Endothelial cell of umbilical vein (primary cell): ENCODE data around the gene DRICH1.
"Not testable (repeated sequence)": the region's sequence is repeated elsewhere in the genome, so short reads cannot be mapped to it uniquely, and the experiment has no call there.

ENCODE experiments used
- CTCF ChIP-seq, 2 donors: IDR thresholded peaks; 1 replicate in 1 of 2; 2 replicates in 1 of 2; pipeline ENCODE4 v1.5.1; 2011; ENCODE audit warnings: low read length in 2 of 2, mild to moderate bottlenecking in 2 of 2, moderate library complexity in 2 of 2, control low read depth in 1 of 2, inconsistent platforms in 1 of 2, low read depth in 1 of 2; ENCODE audit not compliant: insufficient read depth in 1 of 2; ENCODE audit errors: extremely low read depth in 1 of 2
- EZH2 ChIP-seq: IDR thresholded peaks from 2 replicates; pipeline ENCODE4 v1.6.1; 2012; ENCODE audit warnings: borderline replicate concordance, low read depth, mild to moderate bottlenecking, moderate library complexity, low read length, inconsistent platforms; ENCODE audit not compliant: severe bottlenecking
- FOS ChIP-seq: IDR thresholded peaks from 2 replicates; pipeline ENCODE4 v1.6.1; 2011; ENCODE audit warnings: mild to moderate bottlenecking, low read length, moderate library complexity, borderline replicate concordance; ENCODE audit not compliant: insufficient read depth
- GATA2 ChIP-seq: IDR thresholded peaks from 2 replicates; pipeline ENCODE4 v1.7.0; 2011; ENCODE audit warnings: low read depth, mild to moderate bottlenecking, moderate library complexity, mixed read lengths, low read length; ENCODE audit not compliant: insufficient read length, insufficient read depth
- JUN ChIP-seq: IDR thresholded peaks from 2 replicates; pipeline ENCODE4 v1.6.1; 2011; ENCODE audit warnings: borderline replicate concordance, low read depth; ENCODE audit not compliant: insufficient read length, insufficient read depth
- POLR2A ChIP-seq: IDR thresholded peaks from 2 replicates; pipeline ENCODE4 v1.6.1; 2012; ENCODE audit warnings: low read depth, mild to moderate bottlenecking, control low read depth, low read length
- POLR2AphosphoS5 ChIP-seq: IDR thresholded peaks from 2 replicates; pipeline ENCODE4 v1.6.1; 2012; ENCODE audit warnings: low read depth, mild to moderate bottlenecking, control low read depth, low read length, moderate library complexity; ENCODE audit not compliant: insufficient read depth
- TF ChIP-seq, protein P1 (sequence below): IDR thresholded peaks from 2 replicates; pipeline ENCODE4 v1.6.1; 2011; ENCODE audit not compliant: insufficient read depth, insufficient read length

DNA sequence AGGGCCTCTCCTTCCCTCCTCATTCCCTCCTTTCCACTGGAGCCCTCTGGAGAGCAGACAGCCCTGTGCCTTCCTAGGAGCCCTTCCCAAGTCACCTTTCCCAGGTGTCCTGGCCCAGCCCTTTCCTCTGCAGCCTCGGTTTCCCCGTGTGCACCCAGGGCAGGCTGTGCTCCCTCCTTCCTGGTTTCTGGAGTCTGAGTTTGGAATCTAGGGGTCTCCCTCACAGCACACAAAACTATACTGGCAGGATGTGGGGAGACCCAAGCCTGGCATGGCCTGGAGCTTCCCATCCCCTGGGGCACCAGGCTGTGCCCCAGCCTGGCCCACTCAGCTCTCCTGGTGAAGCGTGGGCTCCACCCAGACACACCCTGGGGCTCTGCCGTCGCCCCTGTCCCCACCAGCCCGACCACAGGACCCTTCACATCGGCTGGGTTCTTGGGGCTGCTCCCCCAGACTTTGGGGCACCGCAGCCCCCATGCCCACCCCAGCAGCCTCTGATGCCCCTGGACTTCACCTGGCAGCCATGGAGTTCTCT lies 58.4 kb downstream of the DRICH1 start:
- TF ChIP-seq FOS; POLR2AphosphoS5; EZH2; POLR2A; CTCF (IDR thresholded peaks at IDR 0.05; ENCODE audit: extremely low read depth in 1 of 2, insufficient read depth in 1 of 2, low read depth in 1 of 2, low read length in 2 of 2); JUN; GATA2: not testable (repeated sequence)
- TF ChIP-seq, protein P1, sequence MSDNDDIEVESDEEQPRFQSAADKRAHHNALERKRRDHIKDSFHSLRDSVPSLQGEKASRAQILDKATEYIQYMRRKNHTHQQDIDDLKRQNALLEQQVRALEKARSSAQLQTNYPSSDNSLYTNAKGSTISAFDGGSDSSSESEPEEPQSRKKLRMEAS, result not testable (repeated sequence)
